Measurements from ENCODE around the gene PTPRT. TPM values are rescaled to one million over a fixed set of nuclear protein-coding genes. Genes with fewer than 3 reads are reported as not detected.

The PTPRT gene
- total RNA-seq, 2 donors from 2014 or later, result 0.11 to 0.35 TPM

- no peak for TF ChIP-seq CTCF (IDR thresholded peaks at IDR 0.05)
- Histone ChIP-seq H3K9me3 (no peaks in the 10 kb centered on the region), H3K36me3 (no peaks in the 10 kb centered on the region), H3K27me3 (no peaks in the 10 kb centered on the region), H3K27ac (no peak overlapping the region), H3K4me1 (peaks cover 0 to 5% of the 10 kb centered on the region in 2 donors), H3K4me3 (no peak overlapping the region)
- DNase-seq (ENCODE audit: low spot score), result no peak
These were observed 754.5 kb downstream of the PTPRT start for GRCh38 chr20:42435230-42435629.

- DNase-seq (ENCODE audit: low spot score), result peak; percentile 77
- Histone ChIP-seq H3K36me3 (no peaks in the 10 kb centered on the region), H3K27ac (peak overlapping the region; percentile 21 to 33), H3K4me3 (no peak overlapping the region), H3K9me3 (no peaks in the 10 kb centered on the region), H3K27me3 (no peaks in the 10 kb centered on the region), H3K4me1 (peaks cover 0 to 5% of the 10 kb centered on the region in 2 donors)
- TF ChIP-seq CTCF (IDR thresholded peaks at IDR 0.05), result no peak
These were observed 757.0 kb downstream of the PTPRT start for GRCh38 chr20:42432496-42433334.

- no peaks in the 10 kb centered on the region for H3K9me3 ChIP-seq
- H3K4me3 ChIP-seq, result no peak overlapping the region
- DNase-seq (ENCODE audit: low spot score), result no peak
- peaks cover 0 to 5% of the 10 kb centered on the region in 2 donors for H3K4me1 ChIP-seq
- no peaks in the 10 kb centered on the region for H3K36me3 ChIP-seq
- TF ChIP-seq CTCF (IDR thresholded peaks at IDR 0.05), result no peak
- H3K27me3 ChIP-seq, result no peaks in the 10 kb centered on the region
- H3K27ac ChIP-seq, result peak overlapping the region in 1 of 2 donors; percentile 40
These were observed 759.1 kb downstream of the PTPRT start for GRCh38 chr20:42430598-42430997.

GRCh38 chr20:42429761-42430458 is 759.8 kb downstream of the PTPRT start:
- H3K27ac ChIP-seq, result peak overlapping the region in 1 of 2 donors; percentile 40
- H3K4me1 ChIP-seq, result peaks cover 0 to 5% of the 10 kb centered on the region in 2 donors
- H3K36me3 ChIP-seq, result no peaks in the 10 kb centered on the region
- TF ChIP-seq CTCF (IDR thresholded peaks at IDR 0.05), result no peak
- H3K4me3 ChIP-seq, result no peak overlapping the region
- peak; percentile 68 for DNase-seq (ENCODE audit: low spot score)
- no peaks in the 10 kb centered on the region for H3K9me3 ChIP-seq
- H3K27me3 ChIP-seq, result no peaks in the 10 kb centered on the region

- Histone ChIP-seq H3K27ac (no peak overlapping the region), H3K36me3 (no peaks in the 10 kb centered on the region), H3K9me3 (no peaks in the 10 kb centered on the region), H3K4me3 (no peak overlapping the region), H3K4me1 (no peaks in the 10 kb centered on the region), H3K27me3 (no peaks in the 10 kb centered on the region)
- TF ChIP-seq CTCF (IDR thresholded peaks at IDR 0.05), result no peak
- DNase-seq (ENCODE audit: low spot score), result no peak
These were observed 769.7 kb downstream of the PTPRT start for GRCh38 chr20:42419814-42420532.
